SK-N-SH (cell line): ENCODE data around the gene MAPK11. TPM values are rescaled to one million over a fixed set of nuclear protein-coding genes. Genes with fewer than 3 reads are reported as not detected.

Source experiments
- CTCF ChIA-PET: fragments of 300-600, 350-600 bp; formaldehyde crosslinking; extraction: SDS; loops from one replicate; lab custom pipeline; 2021; lab: Yijun Ruan, JAX
- POLR2A ChIA-PET: fragments of 350-600 bp; sonication (Branson Sonifier 250); formaldehyde crosslinking; extraction: SDS; loops from one replicate; lab custom pipeline; 2020; ENCODE audit warnings: antibody characterized with exemption, inconsistent platforms; lab: Yijun Ruan, JAX
- DNase-seq: peaks from one replicate; pipeline ENCODE4 v3.0.0; 2012
- H2AFZ ChIP-seq: fragments of 200-600 bp; sonication (generic); 2 replicates; pipeline ENCODE4 v1.8.1; 2016; ENCODE audit warnings: antibody characterized with exemption, mild to moderate bottlenecking, low read depth
- H3F3A ChIP-seq: fragments of 200-600 bp; sonication (generic); replicated peaks from 2 replicates; pipeline ENCODE3; 2016; ENCODE audit warnings: antibody characterized with exemption, mild to moderate bottlenecking; ENCODE audit not compliant: insufficient read depth
- H3K27ac ChIP-seq, 2 experiments: fragments of 200-500 bp in 1 of 2; fragments of 200-600 bp in 1 of 2; sonication (Bioruptor generic) in 1 of 2; sonication (generic), shearing (Covaris generic) in 1 of 2; 2 replicates each; pipeline versions ENCODE4 v1.5.1 to v1.6.1; 2014 to 2016; ENCODE audit warnings: low read depth in 2 of 2, inconsistent platforms in 1 of 2, low read length in 1 of 2, mild to moderate bottlenecking in 1 of 2, mixed read lengths in 1 of 2
- H3K27me3 ChIP-seq: fragments of 200-600 bp; sonication (generic), shearing (Covaris generic); 2 replicates; pipeline ENCODE4 v1.6.1; 2016; ENCODE audit warnings: mixed run types; ENCODE audit not compliant: insufficient read depth
- H3K36me3 ChIP-seq, 2 experiments: fragments of 200-500 bp in 1 of 2; fragments of 200-600 bp in 1 of 2; sonication (Bioruptor generic) in 1 of 2; sonication (generic) in 1 of 2; replicated peaks in 1 of 2; 2 replicates each; pipeline versions ENCODE3 to v1.5.1; 2014 to 2016; ENCODE audit warnings: low read length in 1 of 2, mild to moderate bottlenecking in 1 of 2; ENCODE audit not compliant: insufficient read depth in 2 of 2, control insufficient read depth in 1 of 2
- H3K4me1 ChIP-seq, 2 experiments: fragments of 200-500 bp in 1 of 2; fragments of 200-600 bp in 1 of 2; sonication (Bioruptor generic) in 1 of 2; sonication (generic), shearing (Covaris generic) in 1 of 2; 2 replicates each; pipeline versions ENCODE4 v1.5.1 to v1.6.1; 2014 to 2016; ENCODE audit warnings: low read depth in 1 of 2, low read length in 1 of 2, mixed run types in 1 of 2; ENCODE audit not compliant: insufficient read depth in 2 of 2, control insufficient read depth in 1 of 2
- H3K4me2 ChIP-seq: fragments of 200-600 bp; sonication (generic), shearing (Covaris generic); 2 replicates; pipeline ENCODE4 v1.6.1; 2017; ENCODE audit warnings: mixed run types
- H3K4me3 ChIP-seq, 2 experiments: fragments of 200-500 bp in 1 of 2; fragments of 200-600 bp in 1 of 2; sonication (Bioruptor generic) in 1 of 2; sonication (generic), shearing (Covaris generic) in 1 of 2; 2 replicates each; pipeline versions ENCODE4 v1.5.1 to v1.8.1; 2014 to 2016; ENCODE audit warnings: low read depth in 2 of 2, inconsistent platforms in 1 of 2, low read length in 1 of 2, mild to moderate bottlenecking in 1 of 2, mixed read lengths in 1 of 2, moderate library complexity in 1 of 2
- H3K79me2 ChIP-seq: fragments of 200-600 bp; sonication (generic); 2 replicates; pipeline ENCODE4 v1.8.1; 2017; ENCODE audit warnings: mild to moderate bottlenecking; ENCODE audit not compliant: insufficient read depth
- H3K9ac ChIP-seq: fragments of 200-600 bp; sonication (generic); 2 replicates; pipeline ENCODE4 v1.6.1; 2017; ENCODE audit warnings: mixed run types
- H3K9me2 ChIP-seq: fragments of 200-600 bp; sonication (generic); 2 replicates; pipeline ENCODE4 v1.6.1; 2017; ENCODE audit warnings: mixed run types
- H3K9me3 ChIP-seq: fragments of 200-600 bp; sonication (generic); 2 replicates; pipeline ENCODE4 v1.6.1; 2017; ENCODE audit warnings: mixed run types, mild to moderate bottlenecking, moderate library complexity
- H4K20me1 ChIP-seq: fragments of 200-600 bp; sonication (generic); 2 replicates; pipeline ENCODE4 v1.6.1; 2017; ENCODE audit warnings: mild to moderate bottlenecking, mixed run types; ENCODE audit not compliant: insufficient read depth
- CTCF ChIP-seq: fragments of 200-600 bp; sonication (generic); IDR thresholded peaks from 2 replicates; pipeline ENCODE4 v1.6.1; 2017; ENCODE audit warnings: antibody characterized with exemption, mild to moderate bottlenecking, moderate library complexity
- ELF1 ChIP-seq: IDR thresholded peaks from 2 replicates; pipeline ENCODE4 v1.4.0; 2012
- EZH2phosphoT487 ChIP-seq: fragments of 200-600 bp; sonication (generic); IDR thresholded peaks from 2 replicates; pipeline ENCODE4 v1.6.1; 2017; ENCODE audit warnings: low read depth, mixed run types, mild to moderate bottlenecking, antibody characterized with exemption, moderate library complexity, borderline replicate concordance
- FOXM1 ChIP-seq: IDR thresholded peaks from 2 replicates; pipeline ENCODE4 v1.4.0; 2012; ENCODE audit warnings: low read depth, mild to moderate bottlenecking
- JUND ChIP-seq: IDR thresholded peaks from 2 replicates; pipeline ENCODE4 v1.4.0; 2012
- MAX ChIP-seq: IDR thresholded peaks from 2 replicates; pipeline ENCODE4 v1.4.0; 2012; ENCODE audit warnings: low read depth
- MEF2A ChIP-seq: IDR thresholded peaks from 2 replicates; pipeline ENCODE4 v1.4.0; 2012; ENCODE audit warnings: low read depth, borderline replicate concordance
- MXI1 ChIP-seq: IDR thresholded peaks from 2 replicates; pipeline ENCODE4 v1.6.1; 2012; ENCODE audit warnings: mild to moderate bottlenecking, low read depth, low read length, improper control_type of control experiment
- NFIC ChIP-seq: IDR thresholded peaks from 2 replicates; pipeline ENCODE4 v1.4.0; 2012; ENCODE audit warnings: borderline replicate concordance
- NRF1 ChIP-seq: IDR thresholded peaks from 2 replicates; pipeline ENCODE4 v1.6.1; 2012; ENCODE audit warnings: low read depth, mild to moderate bottlenecking, low read length
- PBX3 ChIP-seq: IDR thresholded peaks from 2 replicates; pipeline ENCODE4; 2012
- RAD21 ChIP-seq: IDR thresholded peaks from 2 replicates; pipeline ENCODE4 v1.6.1; 2012; ENCODE audit warnings: mild to moderate bottlenecking, low read length
- SMC3 ChIP-seq: IDR thresholded peaks from 2 replicates; pipeline ENCODE4 v1.6.1; 2012; ENCODE audit warnings: low read depth, low read length, improper control_type of control experiment
- TAF1 ChIP-seq: IDR thresholded peaks from 2 replicates; pipeline ENCODE4 v1.6.1; 2012; ENCODE audit warnings: low read depth, mild to moderate bottlenecking, low read length, moderate library complexity, borderline replicate concordance
- YY1 ChIP-seq: IDR thresholded peaks from 2 replicates; pipeline ENCODE4 v1.4.0; 2012; ENCODE audit warnings: low read depth, mild to moderate bottlenecking
- WGBS: methylation state at CpG from one replicate; pipeline ENCODE4 v1.1.6; 2017; ENCODE audit warnings: low lambda C conversion rate; 5-methylcytosine and 5-hydroxymethylcytosine counted together
- polyA plus RNA-seq, 3 experiments: library from polyadenylated mRNA; depleted of rRNA; stranded (reverse); fragments of >200 nt; gene quantifications; 2 replicates each; pipeline ENCODE4 v1.2.3, GENCODE V29; 2012
- TF ChIP-seq, protein P1 (sequence below): IDR thresholded peaks from 2 replicates; pipeline ENCODE4 v1.4.0; 2012; ENCODE audit warnings: low read depth, borderline replicate concordance

The MAPK11 gene
- polyA plus RNA-seq, 1 of the 3 experiments (the other 2 are of a cell fraction) = 36.0 TPM

GRCh38 chr22:50264104-50264745 lies 6.0 kb downstream of the MAPK11 start:
- no peak for DNase-seq
- no peaks in the 10 kb centered on the region for H4K20me1 ChIP-seq
- H2AFZ ChIP-seq = no peak overlapping the region
- 87% methylated on average over 6 of the region's 15 CpGs for WGBS
- H3K4me1 ChIP-seq = peaks cover 14 to 32% of the 10 kb centered on the region in 2 experiments; a peak in 2 of 4 replicates
- H3K27ac ChIP-seq = no peak overlapping the region
- POLR2A ChIA-PET = no interaction called here
- H3F3A ChIP-seq = peaks cover 6% of the 10 kb centered on the region
- no peak overlapping the region for H3K4me3 ChIP-seq
- no peak overlapping the region for H3K4me2 ChIP-seq
- H3K9me2 ChIP-seq = no peaks in the 10 kb centered on the region
- peaks cover 0 to 9% of the 10 kb centered on the region in 2 experiments for H3K36me3 ChIP-seq
- no peak for TF ChIP-seq SMC3
- no peak for TF ChIP-seq NFIC
- TF ChIP-seq YY1 = no peak
- TF ChIP-seq PBX3 = no peak
- TF ChIP-seq MXI1 = no peak
- TF ChIP-seq TAF1 = no peak
- TF ChIP-seq EZH2phosphoT487 = no peak
- TF ChIP-seq, protein P1, sequence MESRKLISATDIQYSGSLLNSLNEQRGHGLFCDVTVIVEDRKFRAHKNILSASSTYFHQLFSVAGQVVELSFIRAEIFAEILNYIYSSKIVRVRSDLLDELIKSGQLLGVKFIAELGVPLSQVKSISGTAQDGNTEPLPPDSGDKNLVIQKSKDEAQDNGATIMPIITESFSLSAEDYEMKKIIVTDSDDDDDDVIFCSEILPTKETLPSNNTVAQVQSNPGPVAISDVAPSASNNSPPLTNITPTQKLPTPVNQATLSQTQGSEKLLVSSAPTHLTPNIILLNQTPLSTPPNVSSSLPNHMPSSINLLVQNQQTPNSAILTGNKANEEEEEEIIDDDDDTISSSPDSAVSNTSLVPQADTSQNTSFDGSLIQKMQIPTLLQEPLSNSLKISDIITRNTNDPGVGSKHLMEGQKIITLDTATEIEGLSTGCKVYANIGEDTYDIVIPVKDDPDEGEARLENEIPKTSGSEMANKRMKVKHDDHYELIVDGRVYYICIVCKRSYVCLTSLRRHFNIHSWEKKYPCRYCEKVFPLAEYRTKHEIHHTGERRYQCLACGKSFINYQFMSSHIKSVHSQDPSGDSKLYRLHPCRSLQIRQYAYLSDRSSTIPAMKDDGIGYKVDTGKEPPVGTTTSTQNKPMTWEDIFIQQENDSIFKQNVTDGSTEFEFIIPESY = no peak
- no peak for TF ChIP-seq FOXM1
- TF ChIP-seq NRF1 = no peak
- TF ChIP-seq MEF2A = no peak
- TF ChIP-seq JUND = no peak
- no peak for TF ChIP-seq CTCF
- no peak for TF ChIP-seq ELF1
- no peak for TF ChIP-seq MAX
- no peak for TF ChIP-seq RAD21
- H3K9ac ChIP-seq = no peak overlapping the region
- CTCF ChIA-PET = interaction anchor here (1.1 to 11.4 kb wide), 4 partner anchors 8 to 24 kb away, joined by 5 to 72 read pairs (median 24); partner anchors contain the start of gene HDAC10
- no peaks in the 10 kb centered on the region for H3K27me3 ChIP-seq
- H3K9me3 ChIP-seq = no peaks in the 10 kb centered on the region
- peaks cover 14% of the 10 kb centered on the region for H3K79me2 ChIP-seq
